Fibroblast of pulmonary artery (primary cell): ENCODE measurements around the gene ANKRD33B.

Experiments
- DNase-seq: peaks from one replicate; pipeline ENCODE4 v3.0.0-alpha.2; 2010; ENCODE audit warnings: low read depth
- H3K4me3 ChIP-seq: replicated peaks from 2 replicates; pipeline ENCODE4 v1.5.1; 2011; ENCODE audit warnings: low read depth, mild to moderate bottlenecking, control low read depth, low read length, moderate library complexity
- CTCF ChIP-seq: IDR thresholded peaks from 2 replicates; pipeline ENCODE4 v1.5.1; 2011; ENCODE audit warnings: mild to moderate bottlenecking, control low read depth, low read length, inconsistent platforms; ENCODE audit errors: missing control alignments

Gene ANKRD33B

GRCh38 chr5:10686890-10687289, 123.0 kb downstream of the ANKRD33B start:
- no peak for DNase-seq
- H3K4me3 ChIP-seq = no peak overlapping the region
- TF ChIP-seq CTCF = no peak

GRCh38 chr5:10688651-10689171, 124.8 kb downstream of the ANKRD33B start:
- no peak for TF ChIP-seq CTCF
- DNase-seq = no peak
- no peak overlapping the region for H3K4me3 ChIP-seq

- DNase-seq = peak; percentile 24
- no peak overlapping the region for H3K4me3 ChIP-seq
- TF ChIP-seq CTCF = peak; percentile 42
Observed at GRCh38 chr5:10689391-10690081, 125.7 kb downstream of the ANKRD33B start.

GRCh38 chr5:10690460-10691440, 126.9 kb downstream of the ANKRD33B start:
- DNase-seq = no peak
- no peak for TF ChIP-seq CTCF
- no peak overlapping the region for H3K4me3 ChIP-seq

- no peak for TF ChIP-seq CTCF
- peak; percentile 47 for DNase-seq
Observed at GRCh38 chr5:10691826-10692785, 128.2 kb downstream of the ANKRD33B start.

GRCh38 chr5:10695055-10695649, 131.3 kb downstream of the ANKRD33B start:
- peak; percentile 75 for DNase-seq
- peak; percentile 85 for TF ChIP-seq CTCF
- no peak overlapping the region for H3K4me3 ChIP-seq

More at GRCh38 chr5:10691826-10692785, 128.2 kb downstream of the ANKRD33B start:
- H3K4me3 ChIP-seq = no peak overlapping the region
